ENCODE measurements around the gene CSPG5. TPM values are rescaled to one million over a fixed set of nuclear protein-coding genes. Genes with fewer than 3 reads are reported as not detected.

The CSPG5 gene
- total and polyA plus RNA-seq, 3 donors from 2014 or later, result 2.4 to 4.9 (median 2.7) TPM

- Histone ChIP-seq H3K27ac (no peak overlapping the region), H3K9me3 (no peaks in the 10 kb centered on the region), H3K4me1 (no peaks in the 10 kb centered on the region), H3K27me3 (no peaks in the 10 kb centered on the region), H3K4me3 (no peak overlapping the region), H3K36me3 (ENCODE audit: low read depth, missing control alignments) (no peaks in the 10 kb centered on the region)
- no peak for DNase-seq
- 86 to 89% methylated on average over 6 of the region's 6 CpGs for WGBS, 2 donors
- intact Hi-C loops (cut with DNase I; ENCODE audit: low total_unique reads), result no loop called here
- no peak for TF ChIP-seq CTCF (IDR thresholded peaks at IDR 0.05)
- TF ChIP-seq POLR2A (IDR thresholded peaks at IDR 0.05), result no peak
These were observed 50.5 kb downstream of the CSPG5 start for GRCh38 chr3:47527952-47528725.

DNA sequence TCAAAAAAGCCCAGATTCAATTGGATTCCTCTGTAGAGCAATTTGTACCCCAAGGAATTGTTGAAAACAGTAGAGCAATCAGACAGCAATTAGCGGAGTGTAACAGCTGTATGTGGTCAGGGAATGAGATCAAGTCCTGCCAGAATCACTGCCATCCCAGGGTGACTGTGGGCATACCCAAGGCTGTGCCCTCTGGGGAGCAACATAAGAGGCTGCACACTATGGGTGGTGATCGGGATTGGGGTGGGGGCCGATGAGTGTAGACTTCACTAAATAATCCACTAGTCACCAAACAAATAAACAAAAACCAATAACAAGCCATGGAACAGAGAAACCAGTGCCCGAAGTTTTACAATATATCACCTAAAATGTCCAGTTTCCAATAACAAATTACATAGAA, 53.0 kb downstream of the CSPG5 start:
- H3K4me1 ChIP-seq, result peaks cover 4% of the 10 kb centered on the region
- no peaks in the 10 kb centered on the region for H3K36me3 ChIP-seq (ENCODE audit: low read depth, missing control alignments)
- no peak overlapping the region for H3K4me3 ChIP-seq
- DNase-seq, result no peak
- no peak overlapping the region for H3K27ac ChIP-seq
- H3K27me3 ChIP-seq, result no peaks in the 10 kb centered on the region
- TF ChIP-seq CTCF (IDR thresholded peaks at IDR 0.05), result no peak
- TF ChIP-seq POLR2A (IDR thresholded peaks at IDR 0.05), result no peak
- no peaks in the 10 kb centered on the region for H3K9me3 ChIP-seq
- 89 to 90% methylated on average over 4 of the region's 4 CpGs for WGBS, 2 donors
- intact Hi-C loops (cut with DNase I; ENCODE audit: low total_unique reads), result no loop called here

DNA sequence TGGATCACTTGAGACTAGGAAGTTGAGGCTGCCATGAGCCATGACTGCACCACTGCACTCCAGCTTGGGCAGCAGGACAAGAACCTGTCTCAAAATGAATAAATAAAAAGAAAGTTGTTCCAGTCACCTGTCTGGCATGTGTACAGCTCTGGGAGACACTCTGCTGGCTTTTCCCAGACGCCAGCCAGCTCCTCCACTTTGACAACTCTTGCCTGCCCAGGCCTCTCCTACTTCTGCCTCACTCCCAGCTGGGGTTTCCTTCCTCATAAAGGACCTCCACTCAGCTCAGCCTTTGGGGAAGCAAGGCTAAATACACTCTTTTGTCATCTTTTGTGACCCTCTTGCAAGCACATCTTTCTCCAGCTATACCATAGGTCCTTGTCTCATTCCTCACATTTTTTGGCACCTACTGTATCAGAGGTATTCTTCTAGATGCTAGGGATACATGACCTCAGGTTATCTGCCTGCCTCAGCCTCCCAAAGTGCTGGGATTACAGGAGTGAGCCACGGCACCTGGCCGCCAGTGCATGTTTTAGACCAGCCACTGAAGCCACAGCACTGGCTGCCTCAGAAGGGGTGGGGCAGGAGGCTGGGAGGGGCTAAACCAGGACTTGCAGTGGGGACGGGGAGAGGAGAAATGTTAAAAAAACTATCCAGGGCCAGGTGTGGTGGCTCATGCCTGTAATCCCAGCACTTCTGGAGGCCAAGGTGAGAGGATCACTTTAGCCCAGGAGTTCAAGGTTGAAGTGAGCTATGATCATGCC, 55.2 kb downstream of the CSPG5 start:
- intact Hi-C loops (cut with DNase I; ENCODE audit: low total_unique reads), result loop anchor here (5.0 kb wide), 1 partner anchor 269 kb away; no protein-coding TSS in a partner anchor

More for the DNA sequence above, 55.2 kb downstream of the CSPG5 start:
- TF ChIP-seq POLR2A (IDR thresholded peaks at IDR 0.05) (no peak), CTCF (IDR thresholded peaks at IDR 0.05) (no peak)
- Histone ChIP-seq H3K4me3 (no peak overlapping the region), H3K27ac (no peak overlapping the region), H3K4me1 (peaks cover 4% of the 10 kb centered on the region), H3K9me3 (no peaks in the 10 kb centered on the region), H3K36me3 (ENCODE audit: low read depth, missing control alignments) (no peaks in the 10 kb centered on the region), H3K27me3 (no peaks in the 10 kb centered on the region)
- 65 to 73% methylated on average over 4 of the region's 4 CpGs for WGBS, 2 donors
- no peak for DNase-seq

All from testis (tissue), 3 donors.